DMS 273 treated with DMSO at 0.1 percent for 48 hours (cell line): ENCODE results near the gene GPR108.
"Not testable (repeated sequence)": the region's sequence is repeated elsewhere in the genome, so short reads cannot be mapped to it uniquely, and the experiment has no call there.

Experiments
- DNase-seq: peaks from one replicate; lab custom pipeline; 2025; lab: John Stamatoyannopoulos, UW

The GPR108 gene

DNA sequence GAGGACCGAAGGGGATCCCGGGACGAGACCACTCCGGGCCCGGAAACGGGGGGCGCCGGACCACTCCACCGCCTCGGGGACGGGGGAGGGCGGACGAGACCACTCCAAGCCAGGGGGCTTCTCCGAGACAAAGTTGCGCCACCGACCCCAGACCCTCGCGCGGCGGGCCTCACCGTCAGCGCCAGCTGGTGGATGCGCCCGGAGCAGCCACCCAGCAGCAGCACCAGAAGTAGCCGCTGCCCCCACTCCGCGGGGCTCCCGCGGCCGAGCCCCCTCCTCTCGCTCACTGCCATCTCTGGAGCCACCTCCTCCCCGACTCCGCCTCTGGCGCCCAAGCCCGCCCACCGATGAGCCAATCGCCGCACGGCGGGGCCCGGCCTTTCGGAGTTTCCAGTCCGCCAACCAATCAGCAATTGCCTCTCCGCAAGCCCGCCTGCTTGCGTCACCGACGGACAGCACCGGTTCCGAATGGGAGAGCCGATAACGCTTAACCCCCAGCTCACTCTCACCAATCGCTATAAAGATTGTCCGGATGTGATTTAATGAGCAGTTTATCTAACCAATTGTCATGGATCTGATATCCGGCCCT lies at the start of gene GPR108:
GPR108 (minus strand) TSS at position 297 of the 589 bp plus-strand sequence; CDS start at position 293, 4 bp downstream.
- DNase-seq = peak; percentile 99

DNA sequence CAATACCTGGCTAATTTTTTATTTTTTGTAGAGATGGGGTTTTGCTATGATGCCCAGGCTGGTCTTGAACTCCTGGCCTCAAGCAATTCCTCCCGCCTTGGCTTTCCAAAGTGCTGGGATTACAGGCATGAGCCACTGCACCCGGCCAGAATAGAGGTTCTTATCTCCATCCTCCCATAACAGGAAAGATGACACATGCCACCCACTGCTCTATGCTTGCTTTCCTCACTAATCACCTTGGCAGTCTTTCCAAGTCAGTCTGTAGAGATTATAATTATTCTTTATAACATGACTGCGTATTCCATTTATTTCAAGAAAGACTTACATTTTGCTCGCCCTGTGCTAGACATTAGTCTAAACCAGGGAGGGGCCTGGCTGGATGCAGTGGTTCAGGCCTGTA lies 41.8 kb upstream of the GPR108 start:
- DNase-seq = no peak

DNA sequence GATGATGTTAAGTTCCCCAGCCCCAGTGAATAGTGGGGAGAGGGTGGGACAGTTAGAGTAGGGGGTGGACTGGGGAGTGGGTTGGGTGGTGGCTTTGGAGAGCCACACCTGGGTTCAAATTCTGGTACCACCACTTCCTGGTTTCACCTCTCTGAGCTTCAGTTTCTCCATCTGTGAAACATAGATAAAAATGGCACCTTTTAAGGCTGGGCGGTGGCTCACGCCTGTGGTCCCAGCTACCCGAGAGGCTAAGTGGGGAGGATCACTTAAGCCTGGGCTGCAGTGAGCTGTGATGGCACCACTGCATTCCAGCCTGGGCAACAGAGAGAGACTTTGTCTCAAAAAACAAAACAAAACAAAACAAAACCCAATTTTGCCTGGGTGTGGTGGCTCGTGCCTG lies 41.0 kb upstream of the GPR108 start:
- DNase-seq = no peak

DNA sequence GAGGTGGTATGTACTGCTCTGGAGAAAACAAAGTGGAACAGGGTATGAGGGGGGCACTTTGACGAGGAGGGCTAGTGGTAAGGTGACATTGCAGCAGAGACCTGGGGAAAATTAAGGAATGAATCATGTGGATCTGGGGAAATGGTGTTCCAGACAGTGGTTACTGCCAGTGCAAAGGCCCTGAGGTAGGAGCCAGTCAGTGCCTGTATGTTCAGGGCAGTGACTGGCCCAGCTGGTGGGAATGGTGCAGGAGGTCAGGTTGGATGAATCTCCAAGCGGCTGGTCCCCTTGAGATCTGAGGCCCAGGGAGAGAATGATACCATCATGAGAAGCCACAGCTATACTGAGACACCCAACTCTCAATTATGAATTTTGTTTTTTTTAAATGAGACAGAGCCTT lies 40.1 kb upstream of the GPR108 start:
- DNase-seq = no peak

DNA sequence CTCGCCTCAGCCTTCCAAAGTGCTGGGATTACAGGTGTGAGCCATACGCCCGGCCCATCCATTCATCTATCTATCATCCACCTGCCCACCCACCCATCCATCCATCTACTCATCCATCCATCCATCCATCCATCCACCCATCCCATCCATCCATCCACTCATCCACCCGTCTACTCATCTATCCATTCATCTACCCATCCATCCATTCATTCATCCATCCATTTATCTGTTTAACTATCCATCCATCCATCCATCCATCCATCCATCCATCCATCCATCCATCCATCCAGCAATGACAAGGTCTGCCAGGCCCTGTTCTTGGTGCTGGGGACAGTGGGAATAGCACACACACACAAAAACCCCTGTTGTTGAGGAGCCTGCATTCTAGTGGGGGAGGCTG lies 39.6 kb upstream of the GPR108 start:
- no peak for DNase-seq

DNA sequence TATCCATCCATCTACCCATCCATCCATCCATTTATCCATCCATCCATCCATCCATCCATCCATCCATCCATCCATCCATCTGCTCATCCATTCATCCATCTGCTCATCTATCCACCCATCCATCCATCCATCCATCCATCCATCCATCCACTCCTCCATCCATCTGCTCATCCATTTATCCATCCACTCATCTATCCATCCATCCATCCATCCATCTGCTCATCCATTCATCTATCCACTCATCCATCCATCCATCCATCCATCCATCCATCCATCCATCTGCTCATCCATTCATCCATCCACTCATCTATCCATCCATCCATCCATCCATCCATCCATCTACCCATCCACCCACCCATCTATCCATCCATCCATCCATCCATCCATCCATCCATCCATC lies 38.7 kb upstream of the GPR108 start:
- not testable (repeated sequence) for DNase-seq

DNA sequence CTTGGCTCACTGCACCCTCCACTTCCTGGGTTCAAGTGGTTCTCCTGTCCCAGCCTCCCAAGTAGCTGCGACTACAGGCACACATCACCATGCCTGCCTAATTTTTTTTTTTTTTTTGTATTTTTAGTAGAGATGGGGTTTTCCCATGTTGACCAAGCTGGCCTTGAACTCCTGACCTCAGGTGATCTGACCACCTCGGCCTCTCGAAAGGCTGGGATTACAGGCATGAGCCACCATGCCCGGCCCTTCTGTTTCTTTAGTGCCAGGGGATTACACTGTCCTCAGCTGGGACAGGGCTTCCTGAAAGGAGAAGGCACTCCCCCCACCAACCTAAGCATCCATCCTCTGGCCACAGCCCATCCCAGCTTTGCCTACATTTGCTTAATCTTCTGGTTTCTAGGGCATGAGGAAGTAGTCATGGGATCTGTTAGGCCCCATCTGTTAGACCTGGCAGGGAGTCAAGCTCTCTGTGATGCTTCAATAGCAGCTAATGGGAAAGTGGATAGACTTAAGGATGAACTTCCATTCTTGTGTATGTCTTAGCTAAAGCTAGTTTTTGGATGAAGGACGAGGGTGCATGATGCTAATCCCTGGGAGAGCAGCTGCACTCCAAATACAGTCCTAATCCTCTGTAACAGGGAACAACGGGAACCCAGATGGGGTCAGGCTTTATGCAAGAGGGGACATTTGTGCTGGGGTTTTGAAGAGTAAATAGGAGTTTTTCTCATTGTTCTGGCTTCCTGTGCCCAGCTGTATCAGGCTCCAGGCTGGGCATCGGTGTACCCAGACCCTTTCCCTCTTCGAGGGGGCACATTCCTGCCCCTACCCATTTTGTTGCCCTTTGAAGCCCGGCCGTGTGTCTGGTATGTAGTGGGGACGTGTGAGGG lies 37.7 kb upstream of the GPR108 start:
- DNase-seq = peak; percentile 51

DNA sequence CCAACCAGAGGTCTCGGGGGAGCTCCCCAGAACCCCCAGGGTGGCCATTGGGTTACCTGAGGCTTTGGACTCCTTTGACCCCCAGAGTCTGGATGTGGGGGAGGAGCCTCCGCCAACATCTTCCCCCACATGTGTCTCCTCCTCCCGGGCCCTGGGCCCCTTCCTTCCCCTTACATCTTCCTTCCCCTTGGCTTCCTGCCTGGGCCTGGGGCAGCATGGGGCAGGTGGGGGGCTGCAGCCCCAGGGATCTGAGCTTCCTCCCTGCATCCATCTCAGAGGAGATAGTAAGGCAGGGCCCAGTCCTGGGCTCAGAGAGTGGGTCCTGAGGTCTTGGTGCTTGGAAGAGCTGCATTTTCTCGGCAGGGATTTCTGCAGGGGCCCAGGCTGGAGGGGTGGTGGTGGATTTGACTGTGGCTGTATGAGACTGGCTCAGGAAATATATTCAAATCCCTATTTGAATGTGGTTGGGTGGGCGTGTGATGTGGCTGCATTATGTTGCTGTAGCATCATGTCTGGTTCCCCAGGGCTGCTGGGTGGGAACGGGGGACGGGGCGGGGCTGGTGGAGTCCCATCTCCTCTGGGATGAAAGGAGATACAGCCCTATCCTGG lies 36.0 kb upstream of the GPR108 start:
- no peak for DNase-seq

DNA sequence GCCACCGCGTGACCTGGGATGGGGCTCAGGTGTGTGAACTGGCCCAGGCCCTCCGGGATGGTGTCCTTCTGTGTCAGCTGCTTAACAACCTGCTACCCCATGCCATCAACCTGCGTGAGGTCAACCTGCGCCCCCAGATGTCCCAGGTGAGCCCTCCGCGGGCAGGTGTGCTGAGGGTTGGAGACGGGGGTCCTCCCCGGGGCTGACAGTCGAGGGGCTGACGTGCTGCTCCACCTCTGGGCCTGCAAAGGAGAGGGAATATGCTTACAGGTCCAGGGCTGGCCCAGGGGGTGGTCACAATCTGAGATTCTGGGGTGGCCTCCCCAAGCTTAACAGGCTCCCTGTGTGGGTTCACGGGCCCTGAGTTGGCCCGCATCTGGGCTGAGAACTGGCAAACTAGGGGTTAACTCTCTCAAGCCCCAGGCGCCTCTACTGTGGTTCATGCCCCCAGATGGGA lies 35.5 kb upstream of the GPR108 start:
- DNase-seq = no peak

DNA sequence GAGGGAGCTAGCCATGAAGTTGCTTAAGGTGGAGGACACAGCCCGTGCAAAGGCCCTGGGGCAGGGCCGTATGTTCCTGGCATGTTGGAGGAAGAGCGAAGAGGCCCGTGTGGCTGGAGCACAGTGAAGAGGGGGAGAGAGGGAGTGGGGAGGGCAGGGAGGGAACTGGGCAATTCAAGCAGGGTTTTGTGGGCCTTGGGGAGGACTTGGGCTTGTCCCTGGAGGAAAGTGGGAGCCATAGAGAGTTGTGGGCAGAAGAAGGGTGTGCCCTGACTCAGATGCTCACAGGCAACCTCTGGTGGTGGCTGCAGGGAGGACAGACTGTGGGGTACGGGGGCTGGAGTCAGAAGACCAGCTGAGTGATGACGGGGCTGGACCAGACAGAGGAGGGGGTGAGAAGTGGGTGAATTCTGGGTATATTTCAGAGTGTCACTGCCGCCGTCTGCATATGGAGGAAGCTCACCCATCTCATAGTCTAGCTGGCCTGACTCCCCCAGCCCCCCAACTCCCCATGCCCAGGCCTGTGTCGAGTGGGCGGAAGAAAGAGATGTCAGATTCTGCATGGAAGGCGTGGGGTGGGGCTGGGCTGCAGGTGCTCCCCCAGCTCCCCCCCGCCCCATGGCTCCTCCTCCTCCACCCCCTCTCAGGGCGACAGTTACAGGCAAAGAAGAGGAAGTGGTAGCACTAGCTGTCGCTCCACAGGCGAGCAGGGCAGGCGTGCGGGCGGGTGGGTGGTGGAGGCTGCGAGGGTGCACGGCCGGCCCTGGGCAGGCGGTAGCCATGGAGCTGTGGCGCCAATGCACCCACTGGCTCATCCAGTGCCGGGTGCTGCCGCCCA lies 34.9 kb upstream of the GPR108 start, which contains the start of gene VAV1:
VAV1 (plus strand) TSS at position 681 of the 838 bp plus-strand sequence; CDS start at position 781, 100 bp downstream.
- DNase-seq = no peak

DNA sequence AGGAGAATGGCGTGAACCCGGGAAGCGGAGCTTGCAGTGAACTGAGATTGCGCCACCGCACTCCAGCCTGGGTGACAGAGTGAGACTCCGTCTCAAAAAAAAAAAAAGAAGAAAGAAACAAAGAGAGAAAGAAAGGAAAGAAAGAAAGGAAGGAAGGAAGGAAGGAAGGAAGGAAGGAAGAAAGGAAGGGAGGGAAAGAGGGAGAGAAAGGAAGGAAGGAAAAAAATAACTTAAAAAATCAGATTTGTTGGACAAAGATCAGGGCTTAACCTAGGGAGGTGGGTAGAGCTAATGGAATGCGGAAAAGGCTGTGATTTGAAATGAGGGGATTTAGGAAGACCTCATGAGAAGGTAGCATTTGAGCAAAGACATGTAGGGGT lies 34.3 kb upstream of the GPR108 start:
- DNase-seq = not testable (repeated sequence)

DNA sequence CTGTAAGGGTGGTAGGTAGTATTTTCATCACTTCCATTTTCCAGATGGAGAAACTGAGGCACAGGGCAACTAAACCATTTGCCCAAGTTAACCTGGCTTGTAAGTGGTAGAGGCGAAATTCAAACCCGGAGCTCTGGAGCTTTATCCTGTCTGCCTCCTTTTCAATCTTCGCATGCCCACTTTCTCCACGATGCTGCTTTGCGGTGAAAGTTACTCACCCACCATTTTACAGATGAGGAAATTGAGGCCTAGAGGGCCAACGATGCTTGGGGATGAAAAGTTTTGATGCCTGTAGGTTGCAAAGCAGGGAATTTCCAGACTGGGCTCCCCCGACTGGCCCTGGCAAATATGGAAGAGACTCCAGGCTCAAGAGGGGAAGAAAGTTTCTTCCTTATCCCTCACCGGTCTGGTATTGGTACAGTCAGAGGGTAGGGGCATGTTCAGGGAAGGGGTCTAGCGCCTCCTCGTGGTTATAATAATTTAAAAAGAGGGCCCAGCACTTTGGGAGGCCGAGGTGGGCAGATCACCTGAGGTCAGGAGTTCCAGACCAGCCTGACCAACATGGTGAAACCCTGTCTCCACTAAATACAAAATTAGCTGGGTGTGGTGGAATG lies 31.7 kb upstream of the GPR108 start:
- DNase-seq = no peak

DNA sequence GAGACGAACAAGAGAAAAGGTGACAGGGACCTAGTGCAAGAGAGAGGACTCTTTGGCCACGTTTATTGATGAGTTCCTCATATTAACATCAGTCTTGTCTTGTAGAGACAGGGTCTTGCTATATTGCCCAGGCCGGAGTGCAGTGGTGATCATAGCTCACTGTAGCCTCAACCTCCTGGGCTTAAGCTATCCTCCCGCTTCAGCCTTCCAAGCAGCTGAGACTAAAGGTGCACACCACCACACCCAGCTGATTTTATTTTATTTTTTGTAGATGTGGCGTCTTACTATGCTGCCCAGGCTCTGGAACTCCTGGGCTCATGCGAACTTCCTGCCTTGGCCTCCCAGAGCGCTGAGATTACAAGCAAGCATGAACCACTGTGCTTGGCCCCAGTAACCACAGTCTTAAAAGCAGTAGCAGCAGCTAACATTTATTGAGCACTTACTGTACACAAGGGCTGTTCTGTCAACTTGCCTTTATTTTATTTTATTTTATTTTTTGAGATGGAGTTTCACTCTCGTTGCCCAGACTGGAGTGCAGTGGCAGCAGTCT lies 30.9 kb upstream of the GPR108 start:
- DNase-seq = no peak

DNA sequence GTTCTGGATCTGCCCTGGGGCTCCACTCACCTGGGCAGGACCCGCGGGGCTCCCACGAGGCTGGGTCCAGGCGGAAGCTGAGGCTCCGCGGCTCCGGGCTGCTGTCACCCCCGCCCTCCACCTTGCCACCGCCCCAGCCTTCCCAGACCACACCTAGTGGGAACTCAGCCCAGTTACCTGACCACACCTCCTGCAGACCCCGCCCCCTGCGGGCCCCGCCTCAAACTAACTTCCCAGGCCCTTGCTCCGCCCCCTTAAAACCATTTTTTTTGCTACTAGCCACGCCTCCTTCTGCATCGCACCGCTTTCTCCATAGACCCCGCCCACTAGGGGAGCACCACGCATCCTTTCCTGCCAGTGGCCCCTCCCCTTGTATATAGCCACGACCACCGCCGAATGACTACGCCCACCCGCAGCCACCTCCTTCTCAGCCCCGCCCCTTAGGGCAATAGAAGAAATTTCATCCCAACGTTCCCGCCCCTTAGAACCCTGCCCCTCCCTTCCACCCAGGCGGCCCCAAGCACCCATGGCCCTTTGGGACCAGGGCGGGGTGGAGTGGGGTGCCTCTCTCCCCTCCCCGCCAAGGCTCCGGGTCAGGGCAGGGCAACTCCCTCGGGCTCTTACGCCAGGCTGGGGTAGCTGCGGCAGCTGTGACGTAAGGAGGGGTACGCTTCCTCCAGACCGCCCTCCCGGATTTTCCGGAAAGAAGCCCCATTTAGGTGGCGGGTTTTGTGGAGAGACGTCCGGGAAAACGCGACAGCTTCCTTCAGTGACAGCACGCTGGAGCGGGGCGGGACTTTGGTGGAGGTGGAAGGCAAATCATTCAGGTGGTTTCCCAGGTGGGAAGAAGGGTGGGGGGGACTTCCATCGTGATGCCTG lies 30.2 kb upstream of the GPR108 start, which contains the start of gene SH2D3A:
SH2D3A (minus strand) TSS at position 79 of the 879 bp plus-strand sequence. CDS start 3,687 bp downstream, outside the sequence.
- no peak for DNase-seq

DNA sequence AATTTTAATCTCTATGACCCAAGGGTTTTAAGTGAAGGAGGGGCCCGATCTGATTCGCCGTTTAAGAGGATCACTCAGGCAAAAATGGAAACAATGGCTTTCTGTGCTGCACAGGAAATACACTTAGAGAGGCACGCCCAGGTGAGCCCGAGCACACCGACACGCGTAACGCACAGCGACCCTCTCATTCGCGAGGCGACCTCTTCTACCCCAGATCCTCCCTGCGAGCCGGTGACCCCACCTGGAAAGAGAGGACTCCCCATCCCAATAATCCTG lies 29.6 kb upstream of the GPR108 start:
- DNase-seq = no peak

DNA sequence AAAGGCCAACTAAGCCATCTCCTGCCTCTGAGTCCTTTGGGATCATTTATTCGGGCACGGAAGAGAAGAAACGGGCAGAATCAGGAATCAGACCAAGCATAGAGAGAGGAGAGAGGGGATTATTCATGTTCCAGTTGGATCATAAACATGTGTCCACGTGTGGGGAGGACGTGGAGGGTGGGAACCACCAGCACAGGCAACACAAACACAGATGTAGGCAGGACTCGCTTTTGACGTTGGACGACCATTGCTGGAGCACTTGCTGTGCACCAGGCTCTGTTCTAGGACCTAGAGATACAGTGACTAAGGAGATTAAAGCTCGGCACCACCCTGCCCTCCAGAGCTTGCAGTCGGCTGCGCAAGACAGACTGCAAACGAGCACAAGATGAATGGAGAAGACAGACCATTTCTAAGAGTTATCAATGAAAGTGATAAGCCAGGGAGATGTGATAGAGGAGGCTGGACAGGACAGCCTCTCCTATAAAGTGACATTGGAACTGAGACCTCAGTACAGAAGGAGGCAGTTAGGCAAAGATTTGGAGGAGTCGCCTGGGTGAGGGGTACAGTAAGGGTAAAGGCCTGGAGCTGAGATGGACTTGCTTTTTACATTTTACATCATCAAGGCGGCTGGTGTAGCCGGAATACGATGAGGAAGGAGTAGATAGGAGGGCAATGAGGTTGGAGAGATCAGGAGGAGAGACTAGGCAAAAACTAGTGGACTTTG lies 29.1 kb upstream of the GPR108 start:
- no peak for DNase-seq

DNA sequence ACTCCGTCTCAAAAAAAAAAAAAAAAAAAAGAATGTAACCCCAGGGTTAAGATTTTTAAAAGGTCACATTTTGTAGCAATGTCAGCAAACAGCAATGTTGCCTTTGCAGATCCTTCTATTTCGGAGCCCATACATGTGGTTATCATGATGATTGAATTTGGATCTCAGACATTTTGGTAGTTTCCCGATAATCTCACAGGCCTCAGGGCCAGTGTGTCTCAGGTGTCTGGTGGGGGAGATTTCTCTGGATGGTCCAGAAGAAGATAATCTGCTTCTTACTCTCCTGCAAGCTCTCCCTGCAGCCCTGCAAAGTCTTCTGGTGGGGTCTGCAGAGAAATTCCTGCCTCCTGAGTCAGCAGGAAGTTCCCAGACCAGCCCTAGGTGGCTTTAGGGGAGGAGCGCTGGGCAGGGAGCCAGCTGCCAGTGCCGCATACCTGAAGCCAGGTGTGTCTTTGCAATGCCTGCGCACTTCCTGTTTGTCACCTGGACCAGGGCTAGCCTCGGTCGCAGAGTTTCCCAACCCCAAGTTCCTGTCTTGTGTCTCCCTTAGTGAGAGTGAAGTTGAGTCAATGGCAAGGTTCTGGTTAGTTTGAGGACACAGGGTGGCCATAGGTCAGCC lies 28.5 kb upstream of the GPR108 start:
- DNase-seq = no peak

DNA sequence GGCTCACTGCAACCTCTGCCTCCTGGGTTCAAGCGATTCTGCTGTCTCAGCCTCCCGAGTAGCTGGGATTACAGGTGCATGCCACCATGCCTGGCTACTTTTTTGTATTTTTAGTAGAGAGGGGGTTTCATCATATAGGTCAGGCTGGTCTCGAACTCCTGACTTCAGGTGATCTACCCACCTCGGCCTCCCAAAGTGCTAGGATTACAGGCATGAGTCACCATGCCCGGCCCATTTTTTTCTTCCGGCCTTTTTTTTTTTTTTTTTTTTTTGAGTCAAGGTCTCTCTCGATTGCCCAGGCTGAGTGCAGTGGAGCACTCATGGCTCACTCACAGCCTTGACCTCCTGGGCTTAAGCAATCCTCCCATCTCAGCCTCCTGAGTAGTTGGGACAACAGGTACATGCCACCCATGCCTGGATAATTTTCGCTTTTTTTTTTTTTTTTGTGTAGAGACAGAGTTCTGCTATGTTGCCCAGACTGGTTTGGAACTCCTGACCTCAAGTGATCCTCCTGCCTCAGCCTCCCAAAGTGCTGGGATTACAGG lies 24.9 kb upstream of the GPR108 start:
- DNase-seq = not testable (repeated sequence)
